ENCODE results near the gene CACNA1F. TPM values are rescaled to one million over a fixed set of nuclear protein-coding genes. Genes with fewer than 3 reads are reported as not detected.

The CACNA1F gene
- total RNA-seq, 1 donor from 2014 or later: 4.9 TPM

GRCh38 chrX:49189606-49190005 lies 43.5 kb downstream of the CACNA1F start:
- TF ChIP-seq CTCF (IDR thresholded peaks at IDR 0.05) (no peak), EZH2 (IDR thresholded peaks at IDR 0.05) (no peak)
- no peak overlapping the region for H2AFZ ChIP-seq (replicated peaks)
- H3K9me3 ChIP-seq (ENCODE audit: low read depth): no peaks in the 10 kb centered on the region
- no peak overlapping the region for H3K4me3 ChIP-seq
- no peak overlapping the region for H3K9ac ChIP-seq
- H3F3A ChIP-seq (ENCODE audit: low read depth): peaks cover 26% of the 10 kb centered on the region
- H3K36me3 ChIP-seq: no peaks in the 10 kb centered on the region
- no peak overlapping the region for H3K27ac ChIP-seq
- no peak overlapping the region for H3K27ac Mint-ChIP-seq
- no peaks in the 10 kb centered on the region for H3K36me3 Mint-ChIP-seq
- H3K4me1 Mint-ChIP-seq: peaks cover 29% of the 10 kb centered on the region
- no peaks in the 10 kb centered on the region for H3K4me1 ChIP-seq
- no peaks in the 10 kb centered on the region for H3K79me2 ChIP-seq (ENCODE audit: low read depth)
- no peaks in the 10 kb centered on the region for H3K27me3 ChIP-seq
- peaks cover 18% of the 10 kb centered on the region for H3K9me3 Mint-ChIP-seq
- H3K4me3 Mint-ChIP-seq: peak overlapping the region; percentile 50
- no peak for DNase-seq (ENCODE audit: low spot score)
- H3K27me3 Mint-ChIP-seq (ENCODE audit: insufficient read depth, low read depth): peaks cover 3% of the 10 kb centered on the region
- no peak overlapping the region for H3K4me2 ChIP-seq
- H4K20me1 ChIP-seq (ENCODE audit: low read depth): no peaks in the 10 kb centered on the region

- no peak overlapping the region for H3K9ac ChIP-seq
- no peaks in the 10 kb centered on the region for H3K79me2 ChIP-seq (ENCODE audit: low read depth)
These were observed 44.6 kb downstream of the CACNA1F start for GRCh38 chrX:49188468-49189076.

GRCh38 chrX:49187526-49187925 lies 45.6 kb downstream of the CACNA1F start:
- H3K9me3 ChIP-seq (ENCODE audit: low read depth): no peaks in the 10 kb centered on the region
- H4K20me1 ChIP-seq (ENCODE audit: low read depth): no peaks in the 10 kb centered on the region
- H3K9me3 Mint-ChIP-seq: peaks cover 11% of the 10 kb centered on the region
- no peaks in the 10 kb centered on the region for H3K79me2 ChIP-seq (ENCODE audit: low read depth)
- no peak overlapping the region for H3K27ac ChIP-seq
- H3K4me1 Mint-ChIP-seq: peaks cover 27% of the 10 kb centered on the region
- no peaks in the 10 kb centered on the region for H3K36me3 ChIP-seq
- no peak overlapping the region for H3K9ac ChIP-seq
- no peak overlapping the region for H3K4me3 ChIP-seq
- TF ChIP-seq EZH2phosphoT487 (IDR thresholded peaks at IDR 0.05) (no peak), EZH2 (IDR thresholded peaks at IDR 0.05) (no peak), CTCF (IDR thresholded peaks at IDR 0.05) (no peak)
- DNase-seq (ENCODE audit: low spot score): peak; percentile 38
- peaks cover 33% of the 10 kb centered on the region for H3F3A ChIP-seq (ENCODE audit: low read depth)
- peaks cover 6% of the 10 kb centered on the region for H3K27me3 Mint-ChIP-seq (ENCODE audit: insufficient read depth, low read depth)
- H2AFZ ChIP-seq (replicated peaks): peak overlapping the region; percentile 34
- no peaks in the 10 kb centered on the region for H3K36me3 Mint-ChIP-seq
- no peaks in the 10 kb centered on the region for H3K27me3 ChIP-seq
- no peaks in the 10 kb centered on the region for H3K4me1 ChIP-seq
- H3K4me3 Mint-ChIP-seq: no peak overlapping the region
- peak overlapping the region; percentile 74 for H3K27ac Mint-ChIP-seq
- H3K4me2 ChIP-seq: peak overlapping the region; percentile 79

More at GRCh38 chrX:49188468-49189076, 44.6 kb downstream of the CACNA1F start:
- Histone ChIP-seq H3K36me3 (no peaks in the 10 kb centered on the region), H3K4me3 (no peak overlapping the region), H3K4me1 (no peaks in the 10 kb centered on the region), H3K9me3 (ENCODE audit: low read depth) (no peaks in the 10 kb centered on the region), H2AFZ (replicated peaks) (no peak overlapping the region), H4K20me1 (ENCODE audit: low read depth) (no peaks in the 10 kb centered on the region), H3K4me2 (no peak overlapping the region), H3F3A (ENCODE audit: low read depth) (peaks cover 33% of the 10 kb centered on the region), H3K27ac (no peak overlapping the region), H3K27me3 (no peaks in the 10 kb centered on the region)
- H3K4me3 Mint-ChIP-seq: no peak overlapping the region
- no peak for DNase-seq (ENCODE audit: low spot score)
- no peaks in the 10 kb centered on the region for H3K36me3 Mint-ChIP-seq
- peaks cover 5% of the 10 kb centered on the region for H3K27me3 Mint-ChIP-seq (ENCODE audit: insufficient read depth, low read depth)
- no peak for TF ChIP-seq EZH2phosphoT487 (IDR thresholded peaks at IDR 0.05)
- TF ChIP-seq EZH2 (IDR thresholded peaks at IDR 0.05): no peak
- TF ChIP-seq CTCF (IDR thresholded peaks at IDR 0.05): no peak
- H3K9me3 Mint-ChIP-seq: peaks cover 13% of the 10 kb centered on the region
- peaks cover 30% of the 10 kb centered on the region for H3K4me1 Mint-ChIP-seq
- H3K27ac Mint-ChIP-seq: no peak overlapping the region
